ENCODE measurements around the gene COL18A1. TPM values are rescaled to one million over a fixed set of nuclear protein-coding genes. Genes with fewer than 3 reads are reported as not detected.

COL18A1 gene
- total RNA-seq, 4 donors from 2014 or later: 16.4 to 42.2 (median 20.7) TPM

DNA sequence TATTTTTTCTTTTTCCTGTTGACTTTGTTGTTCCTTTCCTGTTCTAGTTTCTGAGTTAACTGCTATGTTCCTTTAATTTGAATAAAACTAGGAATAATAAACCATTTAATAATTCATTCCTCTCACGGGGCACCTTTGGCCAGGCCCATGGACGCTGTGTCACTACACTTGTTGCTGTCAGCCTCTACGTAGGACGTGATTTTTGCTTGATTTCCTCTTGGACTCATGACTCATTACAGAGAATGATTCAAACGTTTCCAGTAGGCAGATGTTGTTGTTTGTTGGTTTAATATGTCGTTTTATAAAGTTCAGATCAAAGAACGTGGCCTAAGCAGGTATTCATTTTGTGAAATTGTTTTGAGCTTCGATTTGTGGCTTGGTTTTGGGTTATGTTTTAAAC, 146.4 kb downstream of the COL18A1 start:
- Histone ChIP-seq H3K4me3 (no peak overlapping the region), H3K9me3 (no peaks in the 10 kb centered on the region), H3K27me3 (peaks cover 0 to 6% (median 4%) of the 10 kb centered on the region in 3 donors), H3K27ac (peak overlapping the region in 1 of 4 donors; percentile 21), H3K36me3 (no peaks in the 10 kb centered on the region), H3K4me1 (peaks cover 3% of the 10 kb centered on the region in 2 donors)
- in situ Hi-C loops (cut with MboI; ENCODE audit: low sequenced_read_pairs in 4 of 4): loop anchor here (10.0 to 25.0 kb wide), 2 partner anchors 261 to 263 kb away; no protein-coding TSS in a partner anchor
- ATAC-seq (no peak), DNase-seq (no peak)
- TF ChIP-seq, protein P1, sequence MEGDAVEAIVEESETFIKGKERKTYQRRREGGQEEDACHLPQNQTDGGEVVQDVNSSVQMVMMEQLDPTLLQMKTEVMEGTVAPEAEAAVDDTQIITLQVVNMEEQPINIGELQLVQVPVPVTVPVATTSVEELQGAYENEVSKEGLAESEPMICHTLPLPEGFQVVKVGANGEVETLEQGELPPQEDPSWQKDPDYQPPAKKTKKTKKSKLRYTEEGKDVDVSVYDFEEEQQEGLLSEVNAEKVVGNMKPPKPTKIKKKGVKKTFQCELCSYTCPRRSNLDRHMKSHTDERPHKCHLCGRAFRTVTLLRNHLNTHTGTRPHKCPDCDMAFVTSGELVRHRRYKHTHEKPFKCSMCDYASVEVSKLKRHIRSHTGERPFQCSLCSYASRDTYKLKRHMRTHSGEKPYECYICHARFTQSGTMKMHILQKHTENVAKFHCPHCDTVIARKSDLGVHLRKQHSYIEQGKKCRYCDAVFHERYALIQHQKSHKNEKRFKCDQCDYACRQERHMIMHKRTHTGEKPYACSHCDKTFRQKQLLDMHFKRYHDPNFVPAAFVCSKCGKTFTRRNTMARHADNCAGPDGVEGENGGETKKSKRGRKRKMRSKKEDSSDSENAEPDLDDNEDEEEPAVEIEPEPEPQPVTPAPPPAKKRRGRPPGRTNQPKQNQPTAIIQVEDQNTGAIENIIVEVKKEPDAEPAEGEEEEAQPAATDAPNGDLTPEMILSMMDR (IDR thresholded peaks at IDR 0.05 in 4 of 5, conservative IDR thresholded peaks at IDR 0.05 in 1 of 5): no peak
- intact Hi-C loops (cut with DNase I; ENCODE audit: low total_unique reads): no loop called here

DNA sequence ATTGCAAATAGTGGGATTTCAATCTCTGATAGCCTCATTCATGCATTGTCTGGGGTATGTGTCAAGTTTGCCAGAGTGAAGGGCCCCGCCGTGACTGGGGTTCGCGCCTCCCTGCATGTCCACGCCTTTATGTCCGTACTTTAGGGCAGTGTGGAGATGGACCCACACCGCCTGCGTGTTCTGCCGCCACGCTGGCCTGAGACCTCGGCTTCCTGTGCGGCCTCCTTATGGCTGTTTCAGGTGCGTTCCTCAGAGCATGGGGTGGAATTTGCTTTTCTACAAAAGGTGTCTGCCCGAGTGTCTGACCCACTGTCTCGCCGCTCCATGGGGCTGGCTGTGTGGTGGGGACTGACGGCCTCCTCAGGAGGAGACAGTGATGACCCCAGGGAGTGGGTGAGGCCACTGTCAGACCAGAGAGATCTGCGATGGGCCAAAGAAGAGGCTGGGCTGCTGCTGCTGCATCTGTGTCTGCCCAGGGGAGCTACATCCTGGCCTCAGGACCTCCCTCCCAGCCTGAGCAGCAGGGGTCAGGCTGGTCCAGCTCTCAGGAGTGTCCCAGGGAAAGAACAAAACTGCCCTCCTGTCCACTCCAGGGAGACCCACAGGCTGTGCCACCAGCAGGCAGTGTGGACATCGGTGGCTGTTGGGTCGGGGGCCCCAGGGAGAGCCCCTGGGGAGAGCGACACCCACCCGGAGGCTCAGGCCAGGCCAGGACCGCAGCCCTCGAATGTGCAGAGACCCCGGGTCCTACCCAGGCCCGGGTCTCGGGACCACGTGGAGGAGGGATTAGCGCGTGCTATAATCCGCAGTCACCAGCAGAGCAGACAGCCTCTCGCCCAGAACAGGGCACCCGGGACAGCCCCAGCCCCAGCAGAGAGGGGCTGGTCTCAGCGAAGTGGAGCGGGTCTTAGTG, 147.1 kb downstream of the COL18A1 start:
- in situ Hi-C loops (cut with MboI; ENCODE audit: low sequenced_read_pairs in 4 of 4) (loop anchor here (10.0 to 25.0 kb wide), 2 partner anchors 260 to 263 kb away; no protein-coding TSS in a partner anchor), intact Hi-C loops (cut with DNase I; ENCODE audit: low total_unique reads) (no loop called here)
- Histone ChIP-seq H3K4me3 (no peak overlapping the region), H3K36me3 (no peaks in the 10 kb centered on the region), H3K4me1 (peaks cover 3% of the 10 kb centered on the region in 2 donors), H3K9me3 (no peaks in the 10 kb centered on the region), H3K27ac (no peak overlapping the region), H3K27me3 (peaks cover 0 to 6% (median 4%) of the 10 kb centered on the region in 3 donors)
- ATAC-seq (no peak), DNase-seq (no peak)
- TF ChIP-seq POLR2A (IDR thresholded peaks at IDR 0.05): no peak
- TF ChIP-seq, protein P1 (IDR thresholded peaks at IDR 0.05 in 4 of 5, conservative IDR thresholded peaks at IDR 0.05 in 1 of 5): no peak

DNA sequence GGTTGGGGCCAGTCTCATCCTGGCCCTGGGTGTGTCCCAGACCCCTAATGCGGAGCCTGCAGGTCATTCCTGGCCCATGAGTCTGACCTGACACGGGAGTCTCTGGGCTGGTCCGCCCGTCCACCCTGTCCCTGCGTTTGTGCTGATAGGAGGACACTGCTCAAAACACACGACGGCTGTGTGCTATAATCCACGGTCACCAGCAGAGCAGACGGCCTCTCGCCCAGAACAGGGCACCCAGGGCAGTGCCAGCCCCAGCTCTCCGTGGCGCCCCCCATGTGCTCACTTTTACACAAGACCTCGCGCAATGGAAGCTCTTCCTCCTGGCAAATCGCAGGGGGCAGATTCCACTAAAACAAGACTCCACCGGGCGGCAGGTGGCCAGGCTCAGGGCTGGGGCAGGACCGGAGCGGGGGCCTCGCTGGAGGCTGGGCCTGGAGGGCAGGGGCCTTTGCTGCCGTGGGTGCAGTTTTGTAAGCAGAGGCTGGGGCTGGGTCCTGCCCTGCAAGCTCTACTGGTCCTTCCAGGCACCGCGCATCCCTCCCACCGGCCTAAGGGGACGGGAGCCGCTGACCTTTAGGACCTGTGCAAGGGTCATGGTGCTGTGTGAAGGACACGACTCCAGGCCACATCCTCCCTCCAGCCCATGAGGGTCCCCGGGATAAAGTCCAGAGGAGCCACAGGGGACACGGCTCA, 147.9 kb downstream of the COL18A1 start:
- H3K27ac ChIP-seq: no peak overlapping the region
- intact Hi-C loops (cut with DNase I; ENCODE audit: low total_unique reads): no loop called here
- in situ Hi-C loops (cut with MboI; ENCODE audit: low sequenced_read_pairs in 4 of 4): loop anchor here (10.0 to 25.0 kb wide), 2 partner anchors 259 to 262 kb away; no protein-coding TSS in a partner anchor

DNA sequence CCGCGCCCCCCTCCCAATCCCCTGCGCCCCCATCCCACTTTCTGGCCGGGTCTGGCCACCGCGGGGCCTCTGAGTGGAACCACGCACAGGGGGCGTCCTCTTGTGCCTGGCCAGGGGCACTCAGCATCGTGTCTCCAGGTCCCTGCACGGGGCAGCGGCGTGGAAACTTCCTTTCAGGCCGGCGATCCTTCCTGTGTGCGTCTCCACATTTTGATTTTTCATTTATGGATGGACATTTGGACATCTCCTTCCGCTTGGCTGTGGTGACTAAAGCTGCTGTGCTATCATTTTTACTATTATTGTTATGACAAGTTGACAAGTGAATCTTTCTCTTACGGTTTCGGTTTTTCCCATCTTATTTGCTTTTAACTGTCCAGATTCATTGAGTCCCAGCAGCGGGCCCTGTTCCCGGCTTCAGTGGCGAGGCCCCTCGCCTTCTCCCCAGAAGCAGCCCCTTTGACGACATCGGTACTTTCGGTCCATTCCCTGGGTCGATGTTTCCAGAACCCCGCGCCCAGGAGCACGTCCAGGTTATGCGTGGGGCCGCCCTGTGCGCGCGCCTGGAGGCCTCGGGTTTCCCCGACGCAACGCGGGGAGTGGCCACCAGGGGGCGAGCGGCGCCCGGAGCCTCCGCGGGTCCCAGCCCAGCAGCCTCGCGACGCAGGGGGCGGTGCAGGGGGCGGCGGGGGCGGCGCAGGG, 149.7 kb downstream of the COL18A1 start:
- H3K36me3 ChIP-seq: no peaks in the 10 kb centered on the region
- ATAC-seq: peak; percentile 51 to 69
- H3K27me3 ChIP-seq: peaks cover 0 to 6% (median 6%) of the 10 kb centered on the region in 3 donors
- peak overlapping the region in 1 of 4 donors; percentile 43 for H3K27ac ChIP-seq
- peak in 1 of 2 donors; percentile 66 for DNase-seq
- no peaks in the 10 kb centered on the region for H3K9me3 ChIP-seq
- H3K4me3 ChIP-seq: peak overlapping the region; percentile 43 to 82 (median 55)
- peak in 1 of 2 donors; percentile 16 for TF ChIP-seq POLR2A (IDR thresholded peaks at IDR 0.05)
- TF ChIP-seq, protein P1 (IDR thresholded peaks at IDR 0.05 in 4 of 5, conservative IDR thresholded peaks at IDR 0.05 in 1 of 5): peak; percentile 67 to 85 (median 74)
- peaks cover 3% of the 10 kb centered on the region in 2 donors for H3K4me1 ChIP-seq
- intact Hi-C loops (cut with DNase I; ENCODE audit: low total_unique reads) (loop anchor here (1.0 to 5.0 kb wide), 3 partner anchors 42 to 368 kb away; no protein-coding TSS in a partner anchor), in situ Hi-C loops (cut with MboI; ENCODE audit: low sequenced_read_pairs in 4 of 4) (loop anchor here (10.0 to 25.0 kb wide), 2 partner anchors 258 to 260 kb away; no protein-coding TSS in a partner anchor)

More for the DNA sequence above, 147.9 kb downstream of the COL18A1 start:
- no peak overlapping the region for H3K4me3 ChIP-seq
- H3K4me1 ChIP-seq: peaks cover 3% of the 10 kb centered on the region in 2 donors
- H3K9me3 ChIP-seq: no peaks in the 10 kb centered on the region
- DNase-seq (peak in 1 of 2 donors; percentile 10), ATAC-seq (no peak)
- no peaks in the 10 kb centered on the region for H3K36me3 ChIP-seq
- no peak for TF ChIP-seq POLR2A (IDR thresholded peaks at IDR 0.05)
- TF ChIP-seq, protein P1 (IDR thresholded peaks at IDR 0.05 in 4 of 5, conservative IDR thresholded peaks at IDR 0.05 in 1 of 5): no peak
- H3K27me3 ChIP-seq: peaks cover 0 to 6% (median 4%) of the 10 kb centered on the region in 3 donors
